Esophagus squamous epithelium (tissue), 5 donors: Measurements from ENCODE around the gene TSHZ2. TPM values are rescaled to one million over a fixed set of nuclear protein-coding genes. Genes with fewer than 3 reads are reported as not detected.

ENCODE experiments used
- DNase-seq: peaks from one replicate; lab custom pipeline; 2025; lab: John Stamatoyannopoulos, UW
- H3K27ac ChIP-seq, 4 donors: fragments of 200-600 bp; sonication (generic); one replicate each; pipeline ENCODE4 v1.5.1; 2016 to 2019; ENCODE audit warnings: mild to moderate bottlenecking in 1 of 4
- H3K27me3 ChIP-seq, 4 donors: fragments of 200-600 bp; sonication (generic); 1 replicate in 3 of 4; 2 replicates in 1 of 4; pipeline versions ENCODE4 v1.5.1 to v1.6.0; 2017 to 2021; ENCODE audit warnings: antibody characterized with exemption in 1 of 4
- H3K36me3 ChIP-seq, 3 donors: fragments of 200-600 bp; sonication (generic); one replicate each; pipeline ENCODE4 v1.5.1; 2016 to 2019
- H3K4me1 ChIP-seq, 3 donors: fragments of 200-600 bp; sonication (generic); one replicate each; pipeline ENCODE4 v1.5.1; 2017 to 2019
- H3K4me3 ChIP-seq, 4 donors: fragments of 200-600 bp; sonication (generic); 1 replicate in 3 of 4; 2 replicates in 1 of 4; pipeline ENCODE4 v1.5.1; 2016 to 2019; ENCODE audit warnings: mild to moderate bottlenecking in 2 of 4, moderate library complexity in 1 of 4
- H3K9me3 ChIP-seq, 3 donors: fragments of 200-600 bp; sonication (generic); one replicate each; pipeline ENCODE4 v1.5.1; 2016 to 2019
- POLR2A ChIP-seq, 4 donors: fragments of 450-650 bp; IDR thresholded peaks; one replicate each; pipeline ENCODE4 v1.6.1; 2017; ENCODE audit warnings: antibody characterized with exemption in 4 of 4, mild to moderate bottlenecking in 4 of 4, moderate library complexity in 3 of 4
- WGBS, 2 donors: methylation state at CpG; one replicate each; pipeline ENCODE4 v1.1.5; 2018; 5-methylcytosine and 5-hydroxymethylcytosine counted together
- intact Hi-C: fragments of 100-400 bp; cut with DNase I; formaldehyde crosslinking; loops from one replicate; pipeline ENCODE4 v1.15.0; 2022
- total RNA-seq, 4 donors: library from RNA; depleted of rRNA; stranded (reverse); fragments of >200 nt; gene quantifications; one replicate each; pipeline ENCODE4 v1.1.0, GENCODE V29; 2016
- TF ChIP-seq, protein P1 (sequence below), 6 experiments: fragments of 450-650 bp in 4 of 6; fragments of 200-600 bp in 2 of 6; sonication (generic) in 2 of 6; IDR thresholded peaks; one replicate each; pipeline ENCODE4 v1.5.1; 2016 to 2019; ENCODE audit warnings: antibody characterized with exemption in 6 of 6, mild to moderate bottlenecking in 4 of 6, moderate library complexity in 4 of 6
- donor health status: DM: yes; HTN: yes; CAD: no.

Gene TSHZ2
- total RNA-seq, 4 donors from 2014 or later = 4.7 to 22.0 (median 12.9) TPM

DNA sequence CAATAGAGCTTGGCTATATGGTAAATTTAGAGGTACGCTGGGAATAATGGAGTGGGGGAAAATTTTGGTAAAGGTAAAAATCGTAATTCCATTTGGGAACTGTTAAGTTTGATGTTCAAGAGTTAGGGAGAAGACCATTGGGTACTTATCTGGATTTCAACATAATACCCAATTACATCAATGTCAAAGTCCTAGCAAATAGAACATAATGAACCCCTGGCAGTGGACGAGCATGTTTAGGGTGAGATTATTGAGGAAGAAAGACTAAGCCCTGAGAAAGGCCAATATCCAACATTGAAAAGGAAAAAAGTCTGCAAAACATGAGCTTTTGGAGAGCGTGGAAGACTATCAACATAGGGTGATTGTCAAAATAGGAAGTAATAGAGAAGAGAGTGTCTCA is 106.6 kb downstream of the TSHZ2 start:
- no peak for DNase-seq
- WGBS, 2 donors = 84 to 91% methylated on average over 4 of the region's 4 CpGs
- Histone ChIP-seq H3K27me3 (no peaks in the 10 kb centered on the region), H3K36me3 (no peaks in the 10 kb centered on the region), H3K9me3 (no peaks in the 10 kb centered on the region), H3K4me1 (peaks cover 0 to 56% (median 4%) of the 10 kb centered on the region in 3 donors), H3K27ac (peak overlapping the region in 2 of 4 donors; percentile 6 to 30), H3K4me3 (no peak overlapping the region)
- intact Hi-C loops = no loop called here
- TF ChIP-seq, protein P1, sequence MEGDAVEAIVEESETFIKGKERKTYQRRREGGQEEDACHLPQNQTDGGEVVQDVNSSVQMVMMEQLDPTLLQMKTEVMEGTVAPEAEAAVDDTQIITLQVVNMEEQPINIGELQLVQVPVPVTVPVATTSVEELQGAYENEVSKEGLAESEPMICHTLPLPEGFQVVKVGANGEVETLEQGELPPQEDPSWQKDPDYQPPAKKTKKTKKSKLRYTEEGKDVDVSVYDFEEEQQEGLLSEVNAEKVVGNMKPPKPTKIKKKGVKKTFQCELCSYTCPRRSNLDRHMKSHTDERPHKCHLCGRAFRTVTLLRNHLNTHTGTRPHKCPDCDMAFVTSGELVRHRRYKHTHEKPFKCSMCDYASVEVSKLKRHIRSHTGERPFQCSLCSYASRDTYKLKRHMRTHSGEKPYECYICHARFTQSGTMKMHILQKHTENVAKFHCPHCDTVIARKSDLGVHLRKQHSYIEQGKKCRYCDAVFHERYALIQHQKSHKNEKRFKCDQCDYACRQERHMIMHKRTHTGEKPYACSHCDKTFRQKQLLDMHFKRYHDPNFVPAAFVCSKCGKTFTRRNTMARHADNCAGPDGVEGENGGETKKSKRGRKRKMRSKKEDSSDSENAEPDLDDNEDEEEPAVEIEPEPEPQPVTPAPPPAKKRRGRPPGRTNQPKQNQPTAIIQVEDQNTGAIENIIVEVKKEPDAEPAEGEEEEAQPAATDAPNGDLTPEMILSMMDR (IDR thresholded peaks at IDR 0.05) = no peak
- no peak for TF ChIP-seq POLR2A (IDR thresholded peaks at IDR 0.05)

DNA sequence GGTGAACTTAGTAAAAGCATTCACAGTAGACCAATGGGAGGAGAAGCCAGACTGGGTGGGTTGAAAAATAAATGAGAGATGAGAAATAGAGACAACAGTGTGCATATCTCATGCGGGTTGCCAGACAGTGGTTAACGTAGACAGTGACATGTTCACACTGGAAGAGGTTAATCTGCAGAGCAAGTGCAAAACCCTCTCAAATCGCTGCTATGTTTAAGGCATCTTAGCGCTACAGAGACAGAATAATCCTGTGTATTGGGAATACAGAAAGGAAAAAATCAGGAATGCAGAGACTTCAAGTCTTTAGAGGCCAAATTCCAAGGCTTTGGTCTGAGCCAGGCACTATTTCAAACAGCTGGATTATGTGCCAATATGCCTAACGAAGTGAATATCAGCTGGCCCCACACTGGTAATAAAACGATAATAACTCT is 107.1 kb downstream of the TSHZ2 start:
- no peak for TF ChIP-seq POLR2A (IDR thresholded peaks at IDR 0.05)
- TF ChIP-seq, protein P1 (IDR thresholded peaks at IDR 0.05) = no peak
- Histone ChIP-seq H3K4me3 (no peak overlapping the region), H3K9me3 (no peaks in the 10 kb centered on the region), H3K27ac (peak overlapping the region in 2 of 4 donors; percentile 6 to 71), H3K27me3 (no peaks in the 10 kb centered on the region), H3K4me1 (peaks cover 0 to 56% (median 4%) of the 10 kb centered on the region in 3 donors), H3K36me3 (no peaks in the 10 kb centered on the region)
- WGBS, 2 donors = 64 to 77% methylated on average over 6 of the region's 6 CpGs
- intact Hi-C loops = no loop called here
- DNase-seq = no peak

DNA sequence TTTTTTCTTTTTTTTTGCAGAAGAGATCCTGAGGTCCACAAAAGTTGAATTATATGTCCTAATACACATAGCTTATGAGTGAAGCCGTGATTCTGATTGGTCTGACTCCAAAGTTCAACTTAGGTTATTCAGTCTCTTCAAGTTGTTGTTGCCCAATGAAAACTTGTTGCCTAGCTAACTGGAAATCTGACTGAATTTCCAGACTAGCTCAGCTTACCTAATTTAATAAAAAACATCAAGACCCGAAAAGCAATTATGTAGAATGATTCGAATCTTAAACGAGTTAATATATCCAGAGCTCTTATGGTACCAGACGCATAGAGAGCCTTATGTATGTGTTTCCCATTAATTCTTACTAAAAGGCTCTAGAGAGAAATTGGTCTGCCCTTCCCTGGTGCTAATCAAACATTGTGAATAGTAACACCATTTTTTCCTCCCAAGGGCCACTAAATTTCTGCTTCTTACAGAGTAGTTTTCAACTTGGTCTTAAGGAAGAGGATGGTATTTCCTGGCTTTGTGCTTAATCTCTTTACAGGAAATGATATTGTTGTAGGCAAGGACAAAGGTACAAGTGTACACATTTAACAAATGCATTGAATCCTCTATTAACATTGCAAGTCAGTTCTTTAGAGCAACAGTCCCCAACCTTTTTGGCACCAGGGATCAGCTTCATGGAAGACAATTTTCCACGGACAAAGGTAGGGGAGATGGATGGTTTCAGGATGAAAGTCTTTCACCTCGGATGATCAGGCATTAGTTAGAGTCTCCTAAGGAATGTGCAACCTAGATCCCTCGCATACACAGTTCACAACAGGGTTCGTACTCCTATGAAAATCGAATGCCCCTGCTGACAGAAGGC is 107.9 kb downstream of the TSHZ2 start:
- Histone ChIP-seq H3K4me1 (peaks cover 0 to 55% (median 4%) of the 10 kb centered on the region in 3 donors), H3K9me3 (no peaks in the 10 kb centered on the region), H3K36me3 (no peaks in the 10 kb centered on the region), H3K27me3 (no peaks in the 10 kb centered on the region), H3K4me3 (no peak overlapping the region), H3K27ac (peak overlapping the region in 2 of 4 donors; percentile 64 to 71)
- TF ChIP-seq, protein P1 (IDR thresholded peaks at IDR 0.05) = no peak
- TF ChIP-seq POLR2A (IDR thresholded peaks at IDR 0.05) = no peak
- 83 to 92% methylated on average over 9 of the region's 10 CpGs for WGBS, 2 donors
- intact Hi-C loops = no loop called here
- DNase-seq = no peak

DNA sequence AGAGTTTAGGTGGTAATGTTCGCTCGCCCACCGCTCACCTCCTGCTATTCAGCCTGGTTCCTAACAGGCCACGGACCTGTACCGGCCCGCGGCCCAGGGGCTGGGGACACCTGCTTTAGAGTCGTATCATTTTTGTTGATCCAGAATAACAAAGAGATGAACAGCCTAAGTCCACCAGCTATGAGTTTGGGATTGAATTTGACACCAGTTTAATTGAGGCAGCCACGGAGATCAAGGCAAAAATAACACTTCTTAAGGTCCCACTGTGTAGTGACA is 108.5 kb downstream of the TSHZ2 start:
- no peaks in the 10 kb centered on the region for H3K36me3 ChIP-seq
- H3K9me3 ChIP-seq = no peaks in the 10 kb centered on the region
- intact Hi-C loops = no loop called here
- WGBS, 2 donors = 95 to 97% methylated on average over 8 to 9 of the region's 9 CpGs
- no peak for TF ChIP-seq POLR2A (IDR thresholded peaks at IDR 0.05)
- TF ChIP-seq, protein P1 (IDR thresholded peaks at IDR 0.05) = no peak
- no peaks in the 10 kb centered on the region for H3K27me3 ChIP-seq
- H3K4me3 ChIP-seq = no peak overlapping the region
- DNase-seq = no peak
- H3K27ac ChIP-seq = peak overlapping the region in 3 of 4 donors; percentile 35 to 71 (median 64)
- peaks cover 0 to 50% (median 4%) of the 10 kb centered on the region in 3 donors for H3K4me1 ChIP-seq
